Uterus (tissue), 4 donors: ENCODE results near the gene GSK3A. TPM values are rescaled to one million over a fixed set of nuclear protein-coding genes. Genes with fewer than 3 reads are reported as not detected.

Experiments
- DNase-seq, 2 donors: peaks; one replicate each; pipeline ENCODE4 v3.0.0-alpha.2; 2019 to 2020
- H3K27ac ChIP-seq, 2 donors: fragments of 200-600 bp; sonication (generic); 1 replicate in 1 of 2; 2 replicates in 1 of 2; pipeline ENCODE4 v1.5.1; 2016 to 2018
- H3K27me3 ChIP-seq, 2 donors: fragments of 200-600 bp; sonication (generic); one replicate each; pipeline ENCODE4 v1.5.1; 2018 to 2019; ENCODE audit warnings: control low read depth in 1 of 2
- H3K36me3 ChIP-seq, 2 donors: fragments of 200-600 bp; sonication (generic); one replicate each; pipeline ENCODE4 v1.5.1; 2019; ENCODE audit warnings: control low read depth in 1 of 2
- H3K4me1 ChIP-seq, 2 donors: fragments of 200-600 bp; sonication (generic); one replicate each; pipeline ENCODE4 v1.5.1; 2018 to 2019; ENCODE audit warnings: control low read depth in 1 of 2
- H3K4me3 ChIP-seq, 2 donors: fragments of 200-600 bp; sonication (generic); 1 replicate in 1 of 2; 2 replicates in 1 of 2; pipeline ENCODE4 v1.5.1; 2018 to 2019; ENCODE audit warnings: mild to moderate bottlenecking in 1 of 2
- H3K9me3 ChIP-seq, 2 donors: fragments of 200-600 bp; sonication (generic); one replicate each; pipeline ENCODE4 v1.5.1; 2019; ENCODE audit warnings: control low read depth in 1 of 2
- CTCF ChIP-seq, 4 experiments: fragments of 200-600 bp in 2 of 4; fragments of 450-650 bp in 2 of 4; sonication (generic) in 2 of 4; IDR thresholded peaks; one replicate each; pipeline ENCODE4 v1.5.1; 2016 to 2019; ENCODE audit warnings: antibody characterized with exemption in 4 of 4, mild to moderate bottlenecking in 2 of 4, moderate library complexity in 1 of 4
- POLR2A ChIP-seq, 2 donors: fragments of 450-650 bp; IDR thresholded peaks; one replicate each; pipeline ENCODE4 v1.6.1; 2016; ENCODE audit warnings: antibody characterized with exemption in 2 of 2, mild to moderate bottlenecking in 1 of 2, moderate library complexity in 1 of 2
- intact Hi-C: fragments of 100-400 bp; cut with DNase I; formaldehyde crosslinking; loops from one replicate; pipeline ENCODE4 v1.15.1; 2023; ENCODE audit warnings: low total_unique reads
- total RNA-seq, 4 donors: library from RNA; depleted of rRNA in 3 of 4; stranded (reverse); fragments of >200 nt in 3 of 4; gene quantifications; one replicate each; pipeline versions ENCODE4 v1.1.0 to v1.2.4, GENCODE V29; 2014 to 2023
- donor health status: DM: yes; HTN: yes; CAD: no.

The GSK3A gene
- total RNA-seq, 4 donors from 2014 or later = 3.5 to 44.3 (median 34.4) TPM

- peak; percentile 86 to 90 for DNase-seq
- H3K27me3 ChIP-seq = no peaks in the 10 kb centered on the region
- H3K27ac ChIP-seq = peak overlapping the region; percentile 97
- peaks cover 6 to 55% of the 10 kb centered on the region in 2 donors for H3K4me1 ChIP-seq
- no peaks in the 10 kb centered on the region for H3K36me3 ChIP-seq
- intact Hi-C loops = no loop called here
- no peaks in the 10 kb centered on the region for H3K9me3 ChIP-seq
- H3K4me3 ChIP-seq = peak overlapping the region; percentile 58 to 87
- TF ChIP-seq POLR2A (IDR thresholded peaks at IDR 0.05) (no peak), CTCF (IDR thresholded peaks at IDR 0.05) (no peak)
These were observed 38.4 kb upstream of the GSK3A start for GRCh38 chr19:42280815-42281145.

- intact Hi-C loops = no loop called here
- no peaks in the 10 kb centered on the region for H3K9me3 ChIP-seq
- H3K27ac ChIP-seq = peak overlapping the region; percentile 97
- peak overlapping the region; percentile 58 to 87 for H3K4me3 ChIP-seq
- TF ChIP-seq POLR2A (IDR thresholded peaks at IDR 0.05) = peak in 1 of 2 donors; percentile 66
- TF ChIP-seq CTCF (IDR thresholded peaks at IDR 0.05) = peak; percentile 91 to 95 (median 94)
- no peaks in the 10 kb centered on the region for H3K36me3 ChIP-seq
- no peaks in the 10 kb centered on the region for H3K27me3 ChIP-seq
- DNase-seq = peak; percentile 94 to 95
- peaks cover 6 to 49% of the 10 kb centered on the region in 2 donors for H3K4me1 ChIP-seq
These were observed 37.8 kb upstream of the GSK3A start for GRCh38 chr19:42279902-42280814.

- intact Hi-C loops = no loop called here
- DNase-seq = no peak
- Histone ChIP-seq H3K27me3 (no peaks in the 10 kb centered on the region), H3K4me3 (peak overlapping the region; percentile 58 to 87), H3K36me3 (no peaks in the 10 kb centered on the region), H3K27ac (peak overlapping the region; percentile 97), H3K9me3 (no peaks in the 10 kb centered on the region), H3K4me1 (peaks cover 6 to 43% of the 10 kb centered on the region in 2 donors)
- TF ChIP-seq POLR2A (IDR thresholded peaks at IDR 0.05) = no peak
These were observed 36.9 kb upstream of the GSK3A start for GRCh38 chr19:42279155-42279901.

- peaks cover 6 to 43% of the 10 kb centered on the region in 2 donors for H3K4me1 ChIP-seq
- no peak for TF ChIP-seq POLR2A (IDR thresholded peaks at IDR 0.05)
- TF ChIP-seq CTCF (IDR thresholded peaks at IDR 0.05) = no peak
- no peaks in the 10 kb centered on the region for H3K9me3 ChIP-seq
- H3K4me3 ChIP-seq = no peak overlapping the region
- intact Hi-C loops = no loop called here
- peak; percentile 35 to 41 for DNase-seq
- H3K27me3 ChIP-seq = no peaks in the 10 kb centered on the region
- H3K27ac ChIP-seq = peak overlapping the region; percentile 97
- no peaks in the 10 kb centered on the region for H3K36me3 ChIP-seq
These were observed 36.2 kb upstream of the GSK3A start for GRCh38 chr19:42278452-42279154.

GRCh38 chr19:42277821-42278451 is 35.5 kb upstream of the GSK3A start:
- TF ChIP-seq CTCF (IDR thresholded peaks at IDR 0.05) (no peak), POLR2A (IDR thresholded peaks at IDR 0.05) (no peak)
- no peaks in the 10 kb centered on the region for H3K9me3 ChIP-seq
- peak; percentile 20 to 25 for DNase-seq
- H3K4me3 ChIP-seq = no peak overlapping the region
- peak overlapping the region; percentile 97 for H3K27ac ChIP-seq
- peaks cover 5 to 39% of the 10 kb centered on the region in 2 donors for H3K4me1 ChIP-seq
- intact Hi-C loops = no loop called here
- no peaks in the 10 kb centered on the region for H3K36me3 ChIP-seq
- no peaks in the 10 kb centered on the region for H3K27me3 ChIP-seq
